ENCODE measurements around the gene TTC39B.
"Not testable (repeated sequence)": the region's sequence is repeated elsewhere in the genome, so short reads cannot be mapped to it uniquely, and the experiment has no call there.

The TTC39B gene

GRCh38 chr9:15239816-15240215 is 67.2 kb downstream of the TTC39B start:
- Histone ChIP-seq H3K9ac (ENCODE audit: low read depth, low read length) (no peak overlapping the region), H3K9me3 (ENCODE audit: control insufficient read depth, insufficient read depth, low read length) (no peaks in the 10 kb centered on the region), H3K4me1 (ENCODE audit: insufficient read depth, low read length) (peaks cover 4% of the 10 kb centered on the region; the same call in 1 of the 2 replicates), H3K36me3 (ENCODE audit: insufficient read depth, low read length) (no peaks in the 10 kb centered on the region)

DNA sequence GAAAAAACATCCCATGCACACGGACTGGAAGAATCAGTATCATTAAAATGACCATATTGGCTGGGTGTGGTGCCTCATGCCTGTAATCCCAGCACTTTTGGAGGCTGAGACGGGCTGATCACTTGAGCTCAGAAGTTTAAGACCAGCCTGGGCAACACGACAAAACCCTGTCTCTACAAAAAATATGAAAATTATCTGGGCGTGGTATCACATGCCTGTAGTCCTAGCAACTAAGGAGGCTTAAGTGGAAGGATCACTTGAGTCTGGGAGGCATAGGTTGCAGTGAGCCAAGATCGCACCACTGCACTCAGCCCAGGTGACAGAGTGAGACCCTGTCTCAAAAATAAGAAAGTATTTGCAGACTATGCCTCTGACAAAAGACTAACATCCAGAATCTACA is 68.4 kb downstream of the TTC39B start:
- no peaks in the 10 kb centered on the region for H3K4me1 ChIP-seq (ENCODE audit: insufficient read depth, low read length)
- H3K9me3 ChIP-seq (ENCODE audit: control insufficient read depth, insufficient read depth, low read length): no peaks in the 10 kb centered on the region
- H3K9ac ChIP-seq (ENCODE audit: low read depth, low read length): no peak overlapping the region
- no peaks in the 10 kb centered on the region for H3K36me3 ChIP-seq (ENCODE audit: insufficient read depth, low read length)

- Histone ChIP-seq H3K4me1 (ENCODE audit: insufficient read depth, low read length) (no peaks in the 10 kb centered on the region), H3K36me3 (ENCODE audit: insufficient read depth, low read length) (no peaks in the 10 kb centered on the region), H3K9me3 (ENCODE audit: control insufficient read depth, insufficient read depth, low read length) (no peaks in the 10 kb centered on the region), H3K9ac (ENCODE audit: low read depth, low read length) (no peak overlapping the region)
These were observed 71.4 kb downstream of the TTC39B start for GRCh38 chr9:15235658-15236057.

DNA sequence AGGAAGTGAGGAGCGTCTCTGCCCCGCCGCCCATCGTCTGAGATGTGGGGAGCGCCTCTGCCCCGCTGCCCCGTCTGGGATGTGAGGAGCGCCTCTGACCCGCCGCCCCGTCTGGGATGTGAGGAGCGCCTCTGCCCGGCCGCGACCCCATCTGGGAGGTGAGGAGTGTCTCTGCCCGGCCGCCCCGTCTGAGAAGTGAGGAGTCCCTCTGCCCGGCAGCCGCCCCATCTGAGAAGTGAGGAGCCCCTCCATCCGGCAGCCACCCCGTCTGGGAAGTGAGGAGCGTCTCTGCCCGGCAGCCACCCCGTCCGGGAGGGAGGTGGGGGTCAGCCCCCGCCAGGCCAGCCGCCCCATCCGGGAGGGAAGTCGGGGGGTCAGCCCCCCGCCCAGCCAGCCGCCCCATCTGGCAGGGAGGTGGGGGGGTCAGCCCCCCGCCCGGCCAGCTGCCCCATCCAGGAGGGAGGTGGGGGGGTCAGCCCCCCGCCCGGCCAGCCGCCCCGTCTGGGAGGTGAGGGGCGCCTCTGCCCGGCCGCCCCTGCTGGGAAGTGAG is 73.0 kb downstream of the TTC39B start:
- not testable (repeated sequence) for H3K4me1 ChIP-seq (ENCODE audit: insufficient read depth, low read length); H3K9ac ChIP-seq (ENCODE audit: low read depth, low read length); H3K36me3 ChIP-seq (ENCODE audit: insufficient read depth, low read length); H3K9me3 ChIP-seq (ENCODE audit: control insufficient read depth, insufficient read depth, low read length)

DNA sequence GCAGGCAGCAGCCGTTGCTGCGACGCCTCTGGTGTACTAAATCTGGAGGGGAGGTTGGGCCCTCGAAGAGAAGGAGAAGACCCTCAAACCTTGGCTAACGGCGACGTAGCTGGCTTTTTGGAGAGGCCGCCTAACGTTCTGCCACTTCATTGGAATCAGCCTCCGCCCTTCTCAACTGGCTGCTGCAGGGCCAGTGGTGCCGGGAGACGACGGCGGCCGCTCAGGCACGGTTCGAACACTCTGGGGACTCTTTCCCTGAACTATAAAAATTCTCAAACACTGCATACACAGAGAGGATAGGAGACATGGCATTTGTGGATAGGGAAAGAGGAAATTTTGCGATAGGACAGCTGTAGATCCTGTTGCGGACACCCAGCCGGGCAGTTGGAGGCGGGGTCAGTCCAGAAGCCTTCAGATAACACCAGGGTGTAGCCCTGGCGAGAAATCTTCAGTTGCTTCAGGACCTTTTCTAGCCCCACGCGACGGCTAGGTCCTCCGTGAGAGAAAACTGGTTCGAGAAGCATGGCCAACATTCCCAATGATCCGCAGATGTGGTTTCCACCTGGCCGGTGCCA is 74.2 kb downstream of the TTC39B start:
- not testable (repeated sequence) for H3K4me1 ChIP-seq (ENCODE audit: insufficient read depth, low read length); H3K36me3 ChIP-seq (ENCODE audit: insufficient read depth, low read length); H3K9ac ChIP-seq (ENCODE audit: low read depth, low read length); H3K9me3 ChIP-seq (ENCODE audit: control insufficient read depth, insufficient read depth, low read length)

DNA sequence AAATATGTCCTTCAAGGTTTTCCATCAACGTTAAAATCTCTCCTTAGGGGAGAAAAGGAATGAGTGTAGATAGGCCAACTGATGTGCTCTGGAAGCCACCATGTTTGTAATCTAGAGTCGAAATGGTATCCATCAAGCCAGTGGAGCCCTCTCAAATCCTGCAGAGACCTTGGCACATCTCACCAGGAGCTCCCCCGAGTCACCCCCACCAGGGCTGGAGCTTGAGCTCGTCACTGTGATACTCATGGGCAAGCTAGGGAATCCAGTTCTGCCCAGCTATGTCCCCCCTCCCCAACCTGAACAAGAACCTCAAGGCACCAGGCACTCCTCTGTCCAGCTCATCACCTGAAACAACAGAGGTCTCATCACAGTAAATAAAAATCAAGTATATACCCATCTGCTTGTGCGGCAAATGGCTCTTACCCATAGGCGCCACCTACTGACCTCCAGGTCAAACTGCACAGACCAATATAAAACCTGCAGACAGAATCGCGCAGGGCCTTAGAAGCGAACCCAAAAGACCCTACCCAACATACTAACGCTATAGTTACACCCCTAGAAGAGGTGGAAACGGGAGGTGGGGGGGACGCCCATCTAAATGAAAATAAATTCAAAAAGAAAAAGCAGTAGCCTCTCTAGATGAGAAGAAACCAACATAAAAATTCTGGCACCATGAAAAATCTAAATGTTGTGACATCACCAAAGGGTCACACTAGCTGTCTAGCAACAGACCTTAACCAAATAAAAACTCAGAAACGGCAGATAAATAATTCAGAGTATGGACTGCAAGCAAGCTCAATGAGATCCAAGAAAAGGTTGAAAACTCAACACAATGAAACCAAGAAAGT is 75.0 kb downstream of the TTC39B start:
- Histone ChIP-seq H3K9ac (ENCODE audit: low read depth, low read length) (no peak overlapping the region), H3K4me1 (ENCODE audit: insufficient read depth, low read length) (no peaks in the 10 kb centered on the region), H3K9me3 (ENCODE audit: control insufficient read depth, insufficient read depth, low read length) (no peaks in the 10 kb centered on the region), H3K36me3 (ENCODE audit: insufficient read depth, low read length) (no peaks in the 10 kb centered on the region)

GRCh38 chr9:15229409-15229808 is 77.6 kb downstream of the TTC39B start:
- Histone ChIP-seq H3K9me3 (ENCODE audit: control insufficient read depth, insufficient read depth, low read length) (no peaks in the 10 kb centered on the region), H3K36me3 (ENCODE audit: insufficient read depth, low read length) (no peaks in the 10 kb centered on the region), H3K4me1 (ENCODE audit: insufficient read depth, low read length) (no peaks in the 10 kb centered on the region), H3K9ac (ENCODE audit: low read depth, low read length) (no peak overlapping the region)

DNA sequence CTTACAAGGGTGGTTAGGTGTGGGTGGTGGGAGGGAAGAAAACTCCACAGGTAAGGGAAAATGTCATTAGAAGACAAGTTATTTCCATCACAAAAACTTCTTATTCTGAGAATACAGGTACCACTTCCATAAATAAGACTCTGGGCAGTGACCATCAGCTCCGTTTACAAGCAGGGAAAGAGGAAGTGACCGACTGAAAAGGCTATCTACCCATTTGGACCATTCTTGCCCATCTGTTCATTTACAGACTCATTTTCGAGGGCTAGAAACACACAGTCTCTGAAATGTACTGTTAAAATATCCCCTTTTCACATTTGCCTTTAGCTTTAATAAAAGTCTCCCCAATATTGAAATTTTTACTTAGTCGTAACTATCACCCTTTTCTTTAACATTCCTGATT is 79.5 kb downstream of the TTC39B start:
- H3K4me1 ChIP-seq (ENCODE audit: insufficient read depth, low read length): no peaks in the 10 kb centered on the region
- no peaks in the 10 kb centered on the region for H3K36me3 ChIP-seq (ENCODE audit: insufficient read depth, low read length)
- no peaks in the 10 kb centered on the region for H3K9me3 ChIP-seq (ENCODE audit: control insufficient read depth, insufficient read depth, low read length)
- H3K9ac ChIP-seq (ENCODE audit: low read depth, low read length): no peak overlapping the region

DNA sequence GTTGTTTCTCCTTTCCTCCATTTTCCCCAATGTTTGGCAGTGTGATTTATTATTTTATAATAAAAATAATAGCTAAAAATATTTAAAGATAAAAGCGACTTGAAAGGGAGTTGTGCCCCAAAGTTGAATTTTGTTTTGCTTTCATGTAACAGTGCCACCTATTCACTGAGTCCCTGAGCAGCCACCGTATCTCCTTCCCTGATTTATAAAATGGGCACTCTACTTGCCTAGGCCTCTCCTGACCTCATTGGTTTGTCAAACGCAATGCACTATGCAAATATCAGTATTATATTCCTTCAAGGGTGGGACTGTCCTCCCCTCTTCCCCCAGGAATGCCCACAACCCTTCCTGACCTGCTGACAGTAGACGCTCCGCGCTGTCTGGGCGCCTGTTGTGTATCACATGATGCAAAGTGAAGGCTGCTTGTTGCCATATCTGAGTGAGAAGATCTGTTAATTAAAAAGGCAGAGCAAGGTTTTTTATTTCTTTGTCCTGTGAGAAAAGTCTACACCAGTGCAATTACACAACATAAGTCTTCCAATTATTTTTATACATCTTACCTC is 81.4 kb downstream of the TTC39B start:
- H3K36me3 ChIP-seq (ENCODE audit: insufficient read depth, low read length): no peaks in the 10 kb centered on the region
- H3K9me3 ChIP-seq (ENCODE audit: control insufficient read depth, insufficient read depth, low read length): no peaks in the 10 kb centered on the region
- H3K4me1 ChIP-seq (ENCODE audit: insufficient read depth, low read length): no peaks in the 10 kb centered on the region
- no peak overlapping the region for H3K9ac ChIP-seq (ENCODE audit: low read depth, low read length)

GRCh38 chr9:15222313-15222712 is 84.7 kb downstream of the TTC39B start:
- H3K9me3 ChIP-seq (ENCODE audit: control insufficient read depth, insufficient read depth, low read length): no peaks in the 10 kb centered on the region
- no peaks in the 10 kb centered on the region for H3K36me3 ChIP-seq (ENCODE audit: insufficient read depth, low read length)
- H3K4me1 ChIP-seq (ENCODE audit: insufficient read depth, low read length): no peaks in the 10 kb centered on the region
- H3K9ac ChIP-seq (ENCODE audit: low read depth, low read length): no peak overlapping the region

DNA sequence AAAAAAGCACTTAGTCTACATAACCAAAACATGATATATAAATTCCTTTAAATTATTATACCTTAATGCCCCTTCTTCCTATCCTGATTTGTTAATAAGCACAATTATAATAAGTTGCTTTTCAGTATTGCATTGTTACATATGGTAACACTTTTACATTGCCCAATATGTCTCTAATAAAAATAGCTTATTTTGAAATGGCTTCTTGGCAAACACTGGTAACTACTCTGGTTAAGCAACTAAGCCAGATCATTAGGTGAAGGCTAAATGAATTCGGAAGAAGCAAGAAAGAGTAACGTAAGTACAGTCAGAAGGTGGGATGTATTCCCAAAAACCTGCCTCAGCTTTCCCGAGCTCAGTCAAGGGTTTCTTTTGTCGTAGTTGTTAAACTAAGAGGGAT is 85.3 kb downstream of the TTC39B start:
- no peaks in the 10 kb centered on the region for H3K4me1 ChIP-seq (ENCODE audit: insufficient read depth, low read length)
- H3K9me3 ChIP-seq (ENCODE audit: control insufficient read depth, insufficient read depth, low read length): no peaks in the 10 kb centered on the region
- H3K9ac ChIP-seq (ENCODE audit: low read depth, low read length): no peak overlapping the region
- H3K36me3 ChIP-seq (ENCODE audit: insufficient read depth, low read length): no peaks in the 10 kb centered on the region

- H3K4me1 ChIP-seq (ENCODE audit: insufficient read depth, low read length): no peaks in the 10 kb centered on the region
- no peaks in the 10 kb centered on the region for H3K9me3 ChIP-seq (ENCODE audit: control insufficient read depth, insufficient read depth, low read length)
- no peak overlapping the region for H3K9ac ChIP-seq (ENCODE audit: low read depth, low read length)
- H3K36me3 ChIP-seq (ENCODE audit: insufficient read depth, low read length): no peaks in the 10 kb centered on the region
These were observed 86.2 kb downstream of the TTC39B start for GRCh38 chr9:15220658-15221318.

DNA sequence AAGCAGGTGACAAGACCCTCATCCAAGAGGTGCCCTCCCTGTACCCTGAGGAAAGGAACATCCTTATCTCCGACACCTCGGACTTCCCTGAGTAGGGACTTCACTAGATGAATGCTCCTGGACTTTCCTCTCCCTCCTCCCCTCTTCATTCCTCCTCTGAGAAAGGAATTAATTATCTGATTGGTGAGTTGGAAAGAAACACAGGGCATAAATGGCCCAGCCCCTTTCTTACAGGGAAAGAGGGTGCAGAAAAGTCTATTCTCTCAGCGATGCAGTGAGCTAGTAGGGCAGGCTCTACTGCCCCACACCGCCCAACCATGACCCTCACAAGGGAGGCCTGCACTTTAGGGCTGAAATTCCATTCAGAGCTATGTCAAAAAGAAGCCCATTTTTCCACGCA is 87.5 kb downstream of the TTC39B start:
- Histone ChIP-seq H3K9me3 (ENCODE audit: control insufficient read depth, insufficient read depth, low read length) (no peaks in the 10 kb centered on the region), H3K4me1 (ENCODE audit: insufficient read depth, low read length) (no peaks in the 10 kb centered on the region)

GRCh38 chr9:15218994-15219393 is 88.0 kb downstream of the TTC39B start:
- Histone ChIP-seq H3K36me3 (ENCODE audit: insufficient read depth, low read length) (no peaks in the 10 kb centered on the region), H3K9me3 (ENCODE audit: control insufficient read depth, insufficient read depth, low read length) (no peaks in the 10 kb centered on the region), H3K9ac (ENCODE audit: low read depth, low read length) (no peak overlapping the region), H3K4me1 (ENCODE audit: insufficient read depth, low read length) (no peaks in the 10 kb centered on the region)

More for the DNA sequence above, 87.5 kb downstream of the TTC39B start:
- Histone ChIP-seq H3K36me3 (ENCODE audit: insufficient read depth, low read length) (no peaks in the 10 kb centered on the region), H3K9ac (ENCODE audit: low read depth, low read length) (no peak overlapping the region)

All from ES-I3 (cell line).